ENCODE results near the gene PTPRM.
A peak's percentile ranks its signal among the peaks of the same experiment; 100 is the strongest.

PTPRM gene

GRCh38 chr18:7749008-7749405 is 181.9 kb downstream of the PTPRM start:
- Histone ChIP-seq H3K36me3 (no peaks in the 10 kb centered on the region), H3K4me1 (peaks cover 0 to 57% (median 20%) of the 10 kb centered on the region in 4 donors), H3K9me3 (no peaks in the 10 kb centered on the region), H3K27me3 (no peaks in the 10 kb centered on the region), H3K27ac (peak overlapping the region; percentile 23 to 51), H3K4me3 (no peak overlapping the region)
- TF ChIP-seq, protein P1, sequence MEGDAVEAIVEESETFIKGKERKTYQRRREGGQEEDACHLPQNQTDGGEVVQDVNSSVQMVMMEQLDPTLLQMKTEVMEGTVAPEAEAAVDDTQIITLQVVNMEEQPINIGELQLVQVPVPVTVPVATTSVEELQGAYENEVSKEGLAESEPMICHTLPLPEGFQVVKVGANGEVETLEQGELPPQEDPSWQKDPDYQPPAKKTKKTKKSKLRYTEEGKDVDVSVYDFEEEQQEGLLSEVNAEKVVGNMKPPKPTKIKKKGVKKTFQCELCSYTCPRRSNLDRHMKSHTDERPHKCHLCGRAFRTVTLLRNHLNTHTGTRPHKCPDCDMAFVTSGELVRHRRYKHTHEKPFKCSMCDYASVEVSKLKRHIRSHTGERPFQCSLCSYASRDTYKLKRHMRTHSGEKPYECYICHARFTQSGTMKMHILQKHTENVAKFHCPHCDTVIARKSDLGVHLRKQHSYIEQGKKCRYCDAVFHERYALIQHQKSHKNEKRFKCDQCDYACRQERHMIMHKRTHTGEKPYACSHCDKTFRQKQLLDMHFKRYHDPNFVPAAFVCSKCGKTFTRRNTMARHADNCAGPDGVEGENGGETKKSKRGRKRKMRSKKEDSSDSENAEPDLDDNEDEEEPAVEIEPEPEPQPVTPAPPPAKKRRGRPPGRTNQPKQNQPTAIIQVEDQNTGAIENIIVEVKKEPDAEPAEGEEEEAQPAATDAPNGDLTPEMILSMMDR (IDR thresholded peaks at IDR 0.05): no peak
- intact Hi-C loops (cut with DNase I; ENCODE audit: low total_unique reads): no loop called here
- no peak for DNase-seq

DNA sequence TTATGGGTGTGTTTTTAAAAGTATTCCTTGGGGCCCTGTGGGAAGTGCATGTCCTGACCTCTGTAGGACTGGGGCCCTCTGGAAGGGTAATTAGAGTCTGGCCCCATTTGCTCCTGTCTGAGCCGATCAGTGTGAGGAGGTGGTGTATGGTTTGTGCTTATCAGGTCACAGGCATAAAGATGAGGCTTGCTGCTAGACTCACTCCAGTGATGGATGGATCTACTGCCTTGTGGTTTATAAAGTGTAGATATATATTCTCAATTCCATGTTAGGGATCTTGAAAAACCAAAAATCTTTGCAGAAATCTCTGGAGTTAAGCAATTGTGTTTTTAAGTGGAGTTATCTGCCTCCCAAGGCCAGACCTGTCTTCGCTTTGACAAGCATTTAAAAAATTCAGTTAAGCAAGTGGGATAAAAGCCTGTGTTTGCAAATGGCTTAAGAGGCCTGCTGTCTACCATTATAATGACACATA is 182.4 kb downstream of the PTPRM start:
- Histone ChIP-seq H3K27me3 (no peaks in the 10 kb centered on the region), H3K27ac (peak overlapping the region; percentile 23 to 51), H3K9me3 (no peaks in the 10 kb centered on the region), H3K36me3 (no peaks in the 10 kb centered on the region), H3K4me1 (peaks cover 0 to 61% (median 20%) of the 10 kb centered on the region in 4 donors), H3K4me3 (no peak overlapping the region)
- intact Hi-C loops (cut with DNase I; ENCODE audit: low total_unique reads): no loop called here
- TF ChIP-seq, protein P1 (IDR thresholded peaks at IDR 0.05): no peak
- no peak for DNase-seq

GRCh38 chr18:7750095-7750663 is 183.1 kb downstream of the PTPRM start:
- Histone ChIP-seq H3K36me3 (no peaks in the 10 kb centered on the region), H3K4me3 (no peak overlapping the region), H3K9me3 (no peaks in the 10 kb centered on the region), H3K27me3 (no peaks in the 10 kb centered on the region), H3K27ac (peak overlapping the region; percentile 9 to 51), H3K4me1 (peaks cover 0 to 67% (median 23%) of the 10 kb centered on the region in 4 donors)
- TF ChIP-seq, protein P1 (IDR thresholded peaks at IDR 0.05): no peak
- DNase-seq: no peak
- intact Hi-C loops (cut with DNase I; ENCODE audit: low total_unique reads): loop anchor here (10.0 kb wide), 1 partner anchor 1135 kb away; no protein-coding TSS in a partner anchor

DNA sequence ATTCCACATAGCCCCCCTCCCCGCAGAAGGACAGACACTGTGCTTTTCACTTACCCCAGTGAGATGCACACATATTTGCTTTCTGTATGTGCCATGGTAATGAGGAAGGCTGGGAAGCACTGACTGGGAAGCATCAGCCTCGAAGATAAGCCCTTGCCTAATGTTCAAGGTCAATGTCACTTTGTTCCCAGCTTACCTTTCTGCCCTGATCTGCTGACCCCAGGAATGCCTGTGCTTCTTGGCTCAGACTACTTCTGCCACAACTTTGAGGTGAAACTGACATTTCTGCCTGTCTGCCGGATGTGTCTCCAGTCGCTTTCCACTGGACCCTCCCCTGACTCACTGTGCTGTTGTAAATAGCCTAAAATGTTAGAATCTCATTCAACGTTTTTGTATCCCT is 183.8 kb downstream of the PTPRM start:
- Histone ChIP-seq H3K4me1 (peaks cover 0 to 75% (median 24%) of the 10 kb centered on the region in 4 donors), H3K27me3 (no peaks in the 10 kb centered on the region), H3K4me3 (no peak overlapping the region), H3K36me3 (no peaks in the 10 kb centered on the region), H3K27ac (no peak overlapping the region), H3K9me3 (no peaks in the 10 kb centered on the region)
- intact Hi-C loops (cut with DNase I; ENCODE audit: low total_unique reads): loop anchor here (10.0 kb wide), 1 partner anchor 1134 kb away; no protein-coding TSS in a partner anchor
- TF ChIP-seq, protein P1 (IDR thresholded peaks at IDR 0.05): no peak
- DNase-seq: no peak

DNA sequence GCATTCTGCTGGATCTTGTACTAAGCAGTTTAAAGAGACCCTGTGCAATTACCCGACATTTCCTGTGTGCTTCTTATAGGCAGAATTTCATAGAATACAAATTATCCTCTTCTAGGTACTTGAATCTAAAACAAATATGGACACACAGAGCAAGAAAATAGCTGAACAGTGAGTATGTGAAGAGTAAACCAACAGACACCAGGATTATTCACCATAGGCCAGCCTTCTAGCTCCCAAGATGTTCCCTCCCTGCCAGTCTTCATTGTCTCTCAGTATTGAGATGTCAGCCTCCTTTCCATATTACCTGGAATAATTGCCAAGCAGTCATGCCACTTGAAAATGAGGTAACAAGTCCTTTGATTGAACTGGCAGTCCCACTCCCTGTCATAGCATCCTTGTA is 187.1 kb downstream of the PTPRM start:
- Histone ChIP-seq H3K4me3 (no peak overlapping the region), H3K36me3 (no peaks in the 10 kb centered on the region), H3K27ac (no peak overlapping the region), H3K9me3 (no peaks in the 10 kb centered on the region), H3K27me3 (no peaks in the 10 kb centered on the region), H3K4me1 (peaks cover 0 to 57% (median 12%) of the 10 kb centered on the region in 4 donors)
- intact Hi-C loops (cut with DNase I; ENCODE audit: low total_unique reads): loop anchor here (10.0 kb wide), 1 partner anchor 1131 kb away; no protein-coding TSS in a partner anchor
- no peak for DNase-seq
- TF ChIP-seq, protein P1 (IDR thresholded peaks at IDR 0.05): no peak

All from tibial artery (tissue), 4 donors.